NCI-H2029 (cell line): ENCODE measurements around the gene MGLL.

Experiments
- DNase-seq: peaks from one replicate; lab custom pipeline; 2025; lab: John Stamatoyannopoulos, UW

MGLL gene

GRCh38 chr3:127652246-127652995, 169.9 kb downstream of the MGLL start:
- DNase-seq = peak; percentile 14

GRCh38 chr3:127651516-127652172, 170.7 kb downstream of the MGLL start:
- DNase-seq = no peak

GRCh38 chr3:127650236-127650635, 172.1 kb downstream of the MGLL start:
- DNase-seq = no peak

- no peak for DNase-seq
These were observed 174.5 kb downstream of the MGLL start for GRCh38 chr3:127647845-127648204.

- DNase-seq = no peak
These were observed 175.0 kb downstream of the MGLL start for GRCh38 chr3:127647166-127647844.

- DNase-seq = peak; percentile 9
These were observed 175.7 kb downstream of the MGLL start for GRCh38 chr3:127646501-127647046.

- no peak for DNase-seq
These were observed 176.8 kb downstream of the MGLL start for GRCh38 chr3:127645371-127646015.

GRCh38 chr3:127644641-127645370, 177.5 kb downstream of the MGLL start:
- no peak for DNase-seq

- DNase-seq = no peak
These were observed 182.3 kb downstream of the MGLL start for GRCh38 chr3:127640042-127640355.

- peak; percentile 81 for DNase-seq
These were observed 182.9 kb downstream of the MGLL start for GRCh38 chr3:127639173-127640041.
